ENCODE results near the gene SERPIND1.

The SERPIND1 gene

DNA sequence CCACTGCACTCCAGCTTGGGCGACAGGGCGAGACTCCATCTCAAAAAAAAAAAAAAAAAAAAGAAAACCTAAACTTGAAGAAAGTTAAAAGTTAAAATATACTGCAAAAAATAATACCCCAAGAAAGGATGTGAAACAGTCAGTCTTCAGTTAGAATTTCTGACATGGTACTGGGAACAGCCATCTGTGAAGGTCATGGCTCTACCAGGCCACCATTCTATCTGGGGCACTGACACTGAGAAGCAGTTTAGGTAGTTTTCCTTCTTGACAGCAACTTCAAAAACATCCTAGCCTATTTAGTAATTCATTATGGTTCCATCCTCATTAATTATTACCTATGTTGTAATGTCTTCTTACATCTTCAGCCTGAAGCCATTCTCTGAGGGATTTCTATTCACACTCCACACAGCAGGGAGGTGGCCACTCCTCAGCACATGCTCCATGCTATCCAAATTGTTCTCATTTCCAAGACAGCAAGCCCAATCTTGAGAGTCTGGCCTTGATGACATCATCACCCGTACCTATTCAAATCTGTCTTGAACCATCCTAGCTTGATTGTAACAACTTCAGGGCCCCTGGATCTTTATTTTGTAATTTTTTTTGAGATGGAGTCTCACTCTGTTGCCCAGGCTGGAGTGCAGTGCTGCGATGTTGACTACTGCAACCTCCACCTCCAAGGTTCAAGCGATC lies 38.2 kb downstream of the SERPIND1 start:
- Mint-ChIP-seq H3K4me1 (no peaks in the 10 kb centered on the region), H3K27me3 (ENCODE audit: low read depth) (no peaks in the 10 kb centered on the region), H3K36me3 (ENCODE audit: low read depth) (peaks cover 68% of the 10 kb centered on the region), H3K27ac (peak overlapping the region in 2 of 3 experiments; percentile 17 to 87), H3K4me3 (no peak overlapping the region), H3K9me3 (no peaks in the 10 kb centered on the region)
- no peak for TF ChIP-seq CTCF (IDR thresholded peaks at IDR 0.05; ENCODE audit: unreplicated experiment in 3 of 3)

DNA sequence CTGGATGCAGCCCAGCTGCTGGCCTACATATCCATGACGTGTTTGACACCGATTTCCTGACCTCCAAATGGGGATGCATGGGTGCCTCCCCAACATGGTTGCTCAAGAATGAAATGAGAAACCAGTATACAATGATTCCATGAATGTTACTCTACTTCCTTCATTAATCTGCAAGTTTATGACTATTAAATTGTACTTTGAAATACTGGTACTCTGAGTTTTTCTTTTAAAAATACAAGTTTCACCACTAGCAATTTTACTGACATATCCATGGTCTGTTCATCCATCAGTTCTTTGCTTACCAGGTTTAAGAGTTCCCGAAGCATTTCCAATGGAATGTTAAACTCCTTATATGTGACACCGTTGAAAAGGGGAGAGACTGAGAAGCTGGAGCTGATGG lies 39.1 kb downstream of the SERPIND1 start:
- TF ChIP-seq CTCF (IDR thresholded peaks at IDR 0.05; ENCODE audit: unreplicated experiment in 3 of 3) = no peak
- H3K4me3 Mint-ChIP-seq = no peak overlapping the region
- H3K27me3 Mint-ChIP-seq (ENCODE audit: low read depth) = no peaks in the 10 kb centered on the region
- H3K27ac Mint-ChIP-seq = no peak overlapping the region
- peaks cover 63% of the 10 kb centered on the region for H3K36me3 Mint-ChIP-seq (ENCODE audit: low read depth)
- H3K4me1 Mint-ChIP-seq = no peaks in the 10 kb centered on the region
- H3K9me3 Mint-ChIP-seq = no peaks in the 10 kb centered on the region

DNA sequence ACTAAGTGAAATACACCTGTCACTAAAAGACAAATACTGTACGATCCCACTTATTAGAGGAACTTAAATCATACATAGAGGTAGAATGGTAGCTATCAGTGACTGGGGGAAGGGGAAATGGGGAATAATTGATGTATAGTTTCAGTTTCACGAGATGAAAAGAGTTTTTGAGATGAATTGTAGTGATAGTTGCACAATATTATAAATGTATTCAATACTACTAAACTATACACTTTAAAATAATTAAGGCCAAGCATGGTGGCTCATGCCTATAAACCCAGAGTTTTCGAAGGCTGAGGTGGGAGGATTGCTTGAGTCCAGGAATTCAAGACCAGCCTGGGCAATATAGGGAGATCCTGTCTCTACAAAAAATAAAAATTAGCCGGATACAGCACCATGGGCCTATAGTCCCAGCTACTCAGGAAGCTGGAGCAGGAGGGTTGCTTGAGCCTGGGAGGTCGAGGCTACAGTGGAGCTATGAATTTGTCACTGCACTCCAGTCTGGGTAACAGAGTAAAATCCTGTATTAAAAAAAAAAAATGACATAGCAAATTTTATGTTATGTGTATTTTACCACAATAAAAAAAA lies 40.4 kb downstream of the SERPIND1 start:
- H3K36me3 Mint-ChIP-seq (ENCODE audit: low read depth) = peaks cover 66% of the 10 kb centered on the region
- no peak overlapping the region for H3K4me3 Mint-ChIP-seq
- no peak for TF ChIP-seq CTCF (IDR thresholded peaks at IDR 0.05; ENCODE audit: unreplicated experiment in 3 of 3)
- no peaks in the 10 kb centered on the region for H3K27me3 Mint-ChIP-seq (ENCODE audit: low read depth)
- no peaks in the 10 kb centered on the region for H3K4me1 Mint-ChIP-seq
- H3K27ac Mint-ChIP-seq = no peak overlapping the region
- H3K9me3 Mint-ChIP-seq = no peaks in the 10 kb centered on the region

GRCh38 chr22:20815477-20816050 lies 41.7 kb downstream of the SERPIND1 start:
- H3K36me3 Mint-ChIP-seq (ENCODE audit: low read depth) = peaks cover 64% of the 10 kb centered on the region
- no peak overlapping the region for H3K27ac Mint-ChIP-seq
- no peaks in the 10 kb centered on the region for H3K4me1 Mint-ChIP-seq
- H3K4me3 Mint-ChIP-seq = no peak overlapping the region
- H3K27me3 Mint-ChIP-seq (ENCODE audit: low read depth) = no peaks in the 10 kb centered on the region
- TF ChIP-seq CTCF (IDR thresholded peaks at IDR 0.05; ENCODE audit: unreplicated experiment in 3 of 3) = no peak
- no peaks in the 10 kb centered on the region for H3K9me3 Mint-ChIP-seq

DNA sequence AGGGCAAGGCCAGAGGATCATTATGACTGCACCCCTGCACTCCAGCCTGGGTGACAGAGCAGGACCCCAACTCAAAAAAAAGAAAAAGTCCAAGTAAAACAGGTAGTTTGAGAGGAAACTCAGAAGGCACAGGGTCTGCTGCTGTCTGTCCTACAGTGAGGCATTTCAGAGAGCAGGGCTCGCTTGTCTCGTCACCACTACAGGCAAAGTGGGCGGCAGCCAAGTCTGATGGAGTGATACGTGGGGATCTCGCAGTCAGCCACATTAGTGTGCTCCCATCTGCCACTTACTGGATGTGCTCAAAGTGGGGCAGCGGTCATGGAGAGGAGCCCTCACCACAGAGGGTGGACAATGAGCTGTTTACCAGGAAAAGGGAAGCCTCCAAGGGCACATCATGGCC lies 42.6 kb downstream of the SERPIND1 start:
- no peaks in the 10 kb centered on the region for H3K4me1 Mint-ChIP-seq
- H3K36me3 Mint-ChIP-seq (ENCODE audit: low read depth) = peaks cover 54% of the 10 kb centered on the region
- H3K27ac Mint-ChIP-seq = no peak overlapping the region
- no peak overlapping the region for H3K4me3 Mint-ChIP-seq
- no peak for TF ChIP-seq CTCF (IDR thresholded peaks at IDR 0.05; ENCODE audit: unreplicated experiment in 3 of 3)
- H3K27me3 Mint-ChIP-seq (ENCODE audit: low read depth) = no peaks in the 10 kb centered on the region
- H3K9me3 Mint-ChIP-seq = no peaks in the 10 kb centered on the region
